NCI-H2196 treated with DMSO at 0.1 percent for 48 hours (cell line): ENCODE measurements around the gene PSME1.
"Not testable (repeated sequence)": the region's sequence is repeated elsewhere in the genome, so short reads cannot be mapped to it uniquely, and the experiment has no call there.

Experiments used
- DNase-seq: peaks from one replicate; lab custom pipeline; 2025; ENCODE audit not compliant: unreplicated experiment; lab: John Stamatoyannopoulos, UW

The PSME1 gene

GRCh38 chr14:24103451-24103850 lies 32.5 kb upstream of the PSME1 start:
- DNase-seq: no peak

- not testable (repeated sequence) for DNase-seq
Measured at GRCh38 chr14:24105609-24106239, 30.3 kb upstream of the PSME1 start.

- no peak for DNase-seq
Measured at GRCh38 chr14:24106672-24107271, 29.2 kb upstream of the PSME1 start.

- no peak for DNase-seq
Measured at GRCh38 chr14:24108336-24108874, 27.6 kb upstream of the PSME1 start.

- no peak for DNase-seq
Measured at GRCh38 chr14:24110060-24110459, 25.9 kb upstream of the PSME1 start.

GRCh38 chr14:24110523-24110922 lies 25.5 kb upstream of the PSME1 start:
- no peak for DNase-seq

- no peak for DNase-seq
Measured at GRCh38 chr14:24113379-24113800, 22.6 kb upstream of the PSME1 start.

GRCh38 chr14:24113801-24114531 lies 22.0 kb upstream of the PSME1 start:
- peak; percentile 90 for DNase-seq

GRCh38 chr14:24114532-24115421 lies 21.2 kb upstream of the PSME1 start, which contains the start of the genes DCAF11 and NRL:
DCAF11 (plus strand) TSS chr14:24114777; CDS start chr14:24115595, 818 bp downstream.
NRL (minus strand) TSS chr14:24114949; CDS start chr14:24082848, 32,101 bp downstream.
- peak; percentile 99 for DNase-seq

GRCh38 chr14:24115422-24116127 lies 20.4 kb upstream of the PSME1 start:
- no peak for DNase-seq

- no peak for DNase-seq
Measured at GRCh38 chr14:24116128-24116814, 19.7 kb upstream of the PSME1 start.

GRCh38 chr14:24117179-24117578 lies 18.8 kb upstream of the PSME1 start:
- no peak for DNase-seq

- no peak for DNase-seq
Measured at GRCh38 chr14:24119691-24120090, 16.3 kb upstream of the PSME1 start.

GRCh38 chr14:24121210-24121609 lies 14.8 kb upstream of the PSME1 start:
- no peak for DNase-seq

- no peak for DNase-seq
Measured at GRCh38 chr14:24122416-24122815, 13.6 kb upstream of the PSME1 start.

- DNase-seq: no peak
Measured at GRCh38 chr14:24122898-24123297, 13.1 kb upstream of the PSME1 start.

- DNase-seq: no peak
Measured at GRCh38 chr14:24123424-24124417, 12.3 kb upstream of the PSME1 start.

- no peak for DNase-seq
Measured at GRCh38 chr14:24126939-24127338, 9.1 kb upstream of the PSME1 start.
